AG04450 (cell line): ENCODE measurements around the gene PITPNB. TPM values are rescaled to one million over a fixed set of nuclear protein-coding genes. Genes with fewer than 3 reads are reported as not detected.

ENCODE experiments used
- CTCF ChIA-PET: fragments of 300-600, 350-600 bp; formaldehyde crosslinking; extraction: SDS; loops from one replicate; lab custom pipeline; 2022; ENCODE audit warnings: antibody characterized with exemption, inconsistent platforms; lab: Charles Lee
- POLR2A ChIA-PET: fragments of 350-600 bp; formaldehyde crosslinking; extraction: SDS; loops from one replicate; lab custom pipeline; 2021; ENCODE audit warnings: antibody characterized with exemption, inconsistent platforms; lab: Yijun Ruan, JAX
- DNase-seq: peaks from one replicate; pipeline ENCODE4 v3.0.0-alpha.2; 2011; ENCODE audit warnings: low read depth, low spot score
- H3K27ac ChIP-seq: one replicate; pipeline ENCODE4 v1.5.1; 2012; ENCODE audit warnings: low read depth, low read length, control low read depth
- H3K27me3 ChIP-seq: one replicate; pipeline ENCODE4 v1.6.0; 2012; ENCODE audit warnings: low read length; ENCODE audit not compliant: control insufficient read depth, insufficient read depth
- H3K4me3 ChIP-seq: 2 replicates; pipeline ENCODE4 v1.5.1; 2011; ENCODE audit warnings: mild to moderate bottlenecking, low read depth, low read length, control low read depth
- H3K9me3 ChIP-seq: 2 replicates; pipeline ENCODE4 v1.5.1; 2012; ENCODE audit warnings: low read length; ENCODE audit not compliant: control insufficient read depth, insufficient read depth
- CTCF ChIP-seq: IDR thresholded peaks from 2 replicates; pipeline ENCODE4 v1.5.1; 2011; ENCODE audit warnings: low read depth, low read length, control low read depth, inconsistent platforms
- polyA minus RNA-seq: library from RNA; depleted of rRNA, polyadenylated mRNA; stranded (reverse); fragments of >200 nt; gene quantifications from 2 replicates; pipeline ENCODE4 v1.2.3, GENCODE V29; 2011; rRNA and poly(A)+ RNA removed
- polyA plus RNA-seq: library from polyadenylated mRNA; depleted of rRNA; stranded (reverse); fragments of >200 nt; gene quantifications from 2 replicates; pipeline ENCODE4 v1.2.3, GENCODE V29; 2011; rRNA removed

Gene PITPNB
- polyA plus RNA-seq = 103 and 119 TPM in 2 replicates
- 89.6 and 111 TPM in 2 replicates for polyA minus RNA-seq

GRCh38 chr22:27919222-27919941 is at the start of gene PITPNB:
Gene PITPNB (minus strand): TSS chr22:27919256. CDS start chr22:27919191, 65 bp downstream.
- ChIA-PET CTCF (interaction anchor here (0.5 to 1.4 kb wide), 2 partner anchors 15 to 38 kb away, joined by 3 read pairs; no protein-coding TSS in a partner anchor), POLR2A (interaction anchor here (0.5 to 2.4 kb wide), 9 partner anchors 11 to 1115 kb away, joined by 3 to 17 read pairs (median 4); partner anchors contain the start of gene XBP1)
- no peaks in the 10 kb centered on the region for H3K27me3 ChIP-seq
- peak within 1 kb of the TSS; percentile 97 for H3K27ac ChIP-seq
- TF ChIP-seq CTCF = no peak
- DNase-seq = peak; percentile 95
- H3K4me3 ChIP-seq = peak within 1 kb of the TSS; percentile 90
- H3K9me3 ChIP-seq = peaks cover 3% of the 10 kb centered on the region; the same call in 1 of the 2 replicates

- POLR2A ChIA-PET = no interaction called here
Observed at GRCh38 chr22:27966168-27967064, 47.4 kb upstream of the PITPNB start.

GRCh38 chr22:27962268-27963044 is 43.4 kb upstream of the PITPNB start:
- POLR2A ChIA-PET = no interaction called here
- no peaks in the 10 kb centered on the region for H3K27me3 ChIP-seq
- H3K9me3 ChIP-seq = no peaks in the 10 kb centered on the region
- CTCF ChIA-PET = interaction anchor here (0.6 kb wide), 1 partner anchor 49 kb away, joined by 3 read pairs; no protein-coding TSS in a partner anchor
- no peak for TF ChIP-seq CTCF
- DNase-seq = no peak
- H3K27ac ChIP-seq = no peak overlapping the region
- no peak overlapping the region for H3K4me3 ChIP-seq

More at GRCh38 chr22:27966168-27967064, 47.4 kb upstream of the PITPNB start:
- DNase-seq = no peak
- Histone ChIP-seq H3K9me3 (no peaks in the 10 kb centered on the region; the same call in 1 of the 2 replicates), H3K27ac (no peak overlapping the region), H3K27me3 (no peaks in the 10 kb centered on the region), H3K4me3 (no peak overlapping the region)
- CTCF ChIA-PET = no interaction called here
- no peak for TF ChIP-seq CTCF

GRCh38 chr22:27961680-27962079 is 42.6 kb upstream of the PITPNB start:
- POLR2A ChIA-PET = no interaction called here

More at GRCh38 chr22:27961680-27962079, 42.6 kb upstream of the PITPNB start:
- no peak for TF ChIP-seq CTCF
- CTCF ChIA-PET = no interaction called here
- no peaks in the 10 kb centered on the region for H3K9me3 ChIP-seq
- H3K27me3 ChIP-seq = no peaks in the 10 kb centered on the region
- H3K4me3 ChIP-seq = no peak overlapping the region
- DNase-seq = no peak
- no peak overlapping the region for H3K27ac ChIP-seq
